Activated CD4-positive, alpha-beta T cell treated with anti-CD3 and anti-CD28 coated beads, Interleukin-2, Interleukin-6, amounts not matched to agents 100 ng/mL and 50 ng/mL, durations not matched to agents 16 hours and 8 hours (primary cell): ENCODE measurements around the gene LDLRAD1.
"Not testable (repeated sequence)": the region's sequence is repeated elsewhere in the genome, so short reads cannot be mapped to it uniquely, and the experiment has no call there.

ENCODE experiments used
- DNase-seq: peaks from one replicate; pipeline ENCODE4 v3.0.0-alpha.2; 2020

LDLRAD1 gene

GRCh38 chr1:54017979-54018378 is at the start of gene LDLRAD1:
TSS of gene LDLRAD1 (minus strand) at chr1:54018186. CDS start at chr1:54018112, 74 bp downstream.
- DNase-seq, result no peak

- no peak for DNase-seq
These were observed 46.3 kb upstream of the LDLRAD1 start for GRCh38 chr1:54064299-54064698.

GRCh38 chr1:54054438-54054749 is 36.4 kb upstream of the LDLRAD1 start:
- DNase-seq, result peak; percentile 18

GRCh38 chr1:54053745-54054437 is 35.9 kb upstream of the LDLRAD1 start:
- DNase-seq, result no peak

GRCh38 chr1:54052934-54053744 is 35.2 kb upstream of the LDLRAD1 start, which contains the start of the genes TCEANC2 and TMEM59:
TSS of gene TCEANC2 (plus strand) at chr1:54053608. CDS start at chr1:54054423, 815 bp downstream.
TSS of gene TMEM59 (minus strand) at chr1:54053204. CDS start at chr1:54053188, 16 bp downstream.
- peak; percentile 99 for DNase-seq

GRCh38 chr1:54052431-54052933 is 34.5 kb upstream of the LDLRAD1 start:
- DNase-seq, result peak; percentile 55

GRCh38 chr1:54051933-54052430 is 34.0 kb upstream of the LDLRAD1 start:
- no peak for DNase-seq

GRCh38 chr1:54050435-54050834 is 32.4 kb upstream of the LDLRAD1 start:
- not testable (repeated sequence) for DNase-seq

- no peak for DNase-seq
These were observed 29.7 kb upstream of the LDLRAD1 start for GRCh38 chr1:54047384-54048305.

GRCh38 chr1:54046671-54047383 is 28.8 kb upstream of the LDLRAD1 start:
- no peak for DNase-seq

- DNase-seq, result no peak
These were observed 27.5 kb upstream of the LDLRAD1 start for GRCh38 chr1:54045496-54045895.

GRCh38 chr1:54041806-54042205 is 23.8 kb upstream of the LDLRAD1 start:
- DNase-seq, result no peak

GRCh38 chr1:54037476-54037875 is 19.5 kb upstream of the LDLRAD1 start:
- DNase-seq, result no peak

GRCh38 chr1:54028306-54029251 is 10.6 kb upstream of the LDLRAD1 start:
- DNase-seq, result no peak

GRCh38 chr1:54027848-54028247 is 9.9 kb upstream of the LDLRAD1 start:
- no peak for DNase-seq

- DNase-seq, result not testable (repeated sequence)
These were observed 6.8 kb upstream of the LDLRAD1 start for GRCh38 chr1:54024811-54025210.

GRCh38 chr1:54024358-54024757 is 6.4 kb upstream of the LDLRAD1 start:
- DNase-seq, result no peak

- DNase-seq, result not testable (repeated sequence)
These were observed 1.7 kb upstream of the LDLRAD1 start for GRCh38 chr1:54019562-54020176.

GRCh38 chr1:54018635-54019034 is 649 bp upstream of the LDLRAD1 start:
- no peak for DNase-seq
